Epithelial cell of esophagus (primary cell): ENCODE results near the gene TOE1.
"Not testable (repeated sequence)": the region's sequence is repeated elsewhere in the genome, so short reads cannot be mapped to it uniquely, and the experiment has no call there.

Source experiments
- DNase-seq: peaks from one replicate; pipeline ENCODE4 v3.0.0; 2010; ENCODE audit warnings: low read depth
- H3K4me3 ChIP-seq: 2 replicates; pipeline ENCODE4 v1.5.1; 2011; ENCODE audit warnings: mild to moderate bottlenecking, low read length, control low read depth
- TF ChIP-seq, protein P1 (sequence below): IDR thresholded peaks from 2 replicates; pipeline ENCODE4 v1.5.1; 2011; ENCODE audit warnings: low read depth, mild to moderate bottlenecking, low read length, control low read depth, inconsistent platforms; ENCODE audit not compliant: insufficient read depth; ENCODE audit errors: missing control alignments

Gene TOE1

GRCh38 chr1:45381243-45381642 lies 41.3 kb downstream of the TOE1 start:
- peak; percentile 91 for DNase-seq
- TF ChIP-seq, protein P1, sequence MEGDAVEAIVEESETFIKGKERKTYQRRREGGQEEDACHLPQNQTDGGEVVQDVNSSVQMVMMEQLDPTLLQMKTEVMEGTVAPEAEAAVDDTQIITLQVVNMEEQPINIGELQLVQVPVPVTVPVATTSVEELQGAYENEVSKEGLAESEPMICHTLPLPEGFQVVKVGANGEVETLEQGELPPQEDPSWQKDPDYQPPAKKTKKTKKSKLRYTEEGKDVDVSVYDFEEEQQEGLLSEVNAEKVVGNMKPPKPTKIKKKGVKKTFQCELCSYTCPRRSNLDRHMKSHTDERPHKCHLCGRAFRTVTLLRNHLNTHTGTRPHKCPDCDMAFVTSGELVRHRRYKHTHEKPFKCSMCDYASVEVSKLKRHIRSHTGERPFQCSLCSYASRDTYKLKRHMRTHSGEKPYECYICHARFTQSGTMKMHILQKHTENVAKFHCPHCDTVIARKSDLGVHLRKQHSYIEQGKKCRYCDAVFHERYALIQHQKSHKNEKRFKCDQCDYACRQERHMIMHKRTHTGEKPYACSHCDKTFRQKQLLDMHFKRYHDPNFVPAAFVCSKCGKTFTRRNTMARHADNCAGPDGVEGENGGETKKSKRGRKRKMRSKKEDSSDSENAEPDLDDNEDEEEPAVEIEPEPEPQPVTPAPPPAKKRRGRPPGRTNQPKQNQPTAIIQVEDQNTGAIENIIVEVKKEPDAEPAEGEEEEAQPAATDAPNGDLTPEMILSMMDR, result no peak
- no peak overlapping the region for H3K4me3 ChIP-seq

DNA sequence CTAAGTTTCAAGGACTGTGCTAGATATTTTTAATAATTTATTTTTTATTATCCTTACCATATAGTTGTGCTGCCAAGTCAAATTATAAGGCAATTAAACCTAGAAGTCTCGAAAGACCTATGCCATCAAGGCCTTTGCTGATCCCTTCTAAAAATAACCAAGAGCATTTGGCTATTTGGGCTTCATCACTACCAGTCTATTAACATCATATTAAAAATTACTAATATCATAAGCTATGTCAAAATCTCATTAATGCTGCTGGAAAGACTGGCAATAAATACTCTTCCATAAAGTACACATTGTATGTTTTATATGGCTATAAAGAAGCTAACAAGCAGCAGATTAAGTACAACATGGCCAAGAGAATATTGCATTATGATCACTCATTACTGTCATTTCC lies 43.2 kb downstream of the TOE1 start:
- DNase-seq, result no peak
- no peak overlapping the region for H3K4me3 ChIP-seq
- TF ChIP-seq, protein P1, result no peak

- not testable (repeated sequence) for DNase-seq, H3K4me3 ChIP-seq
Observed at GRCh38 chr1:45384213-45384612, 44.2 kb downstream of the TOE1 start.

- no peak for DNase-seq
- no peak overlapping the region for H3K4me3 ChIP-seq
- TF ChIP-seq, protein P1, result no peak
Observed at GRCh38 chr1:45385302-45385701, 45.3 kb downstream of the TOE1 start.

DNA sequence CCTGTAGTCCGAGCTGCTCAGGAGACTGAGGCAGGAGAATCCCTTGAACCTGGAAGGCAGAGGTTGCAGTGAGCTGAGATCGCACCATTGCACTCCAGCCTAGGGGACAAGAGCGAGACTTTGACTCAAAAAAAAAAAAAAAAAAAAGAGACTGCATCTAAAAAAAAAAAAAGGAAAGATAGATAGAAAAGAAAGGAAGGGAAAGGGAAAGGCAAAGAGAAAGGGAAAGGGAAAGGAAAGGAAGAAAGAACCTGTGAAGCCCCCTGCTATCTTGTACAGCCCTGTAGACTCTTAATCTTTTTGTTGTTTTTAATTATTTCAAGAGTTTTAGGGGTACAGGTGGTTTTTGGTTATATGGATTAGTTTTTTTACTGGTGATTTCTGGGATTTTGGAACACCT lies 46.2 kb downstream of the TOE1 start:
- no peak for DNase-seq
- TF ChIP-seq, protein P1, result no peak
- H3K4me3 ChIP-seq, result no peak overlapping the region
